ES-I3 (cell line): ENCODE measurements around the gene RASL11A.

ENCODE experiments used
- H3K36me3 ChIP-seq: 2 replicates; pipeline ENCODE4 v1.6.1; 2013; ENCODE audit warnings: mild to moderate bottlenecking, low read length, control low read depth, moderate library complexity; ENCODE audit not compliant: insufficient read depth
- H3K4me1 ChIP-seq: 2 replicates; pipeline ENCODE4 v1.6.1; 2013; ENCODE audit warnings: mild to moderate bottlenecking, control low read depth, low read length; ENCODE audit not compliant: insufficient read depth
- H3K9ac ChIP-seq: 2 replicates; pipeline ENCODE4 v1.6.1; 2013; ENCODE audit warnings: low read depth, mild to moderate bottlenecking, low read length, moderate library complexity
- H3K9me3 ChIP-seq: 2 replicates; pipeline ENCODE4 v1.6.1; 2013; ENCODE audit warnings: mild to moderate bottlenecking, low read length, moderate library complexity; ENCODE audit not compliant: control insufficient read depth, insufficient read depth

The RASL11A gene

GRCh38 chr13:27258637-27259386 is 11.8 kb upstream of the RASL11A start:
- Histone ChIP-seq H3K9me3 (no peaks in the 10 kb centered on the region), H3K9ac (no peak overlapping the region), H3K4me1 (peaks cover 6% of the 10 kb centered on the region; the same call in 1 of the 2 replicates), H3K36me3 (peaks cover 20% of the 10 kb centered on the region)

- Histone ChIP-seq H3K9ac (no peak overlapping the region), H3K9me3 (no peaks in the 10 kb centered on the region), H3K36me3 (peaks cover 14% of the 10 kb centered on the region), H3K4me1 (peaks cover 6% of the 10 kb centered on the region; the same call in 1 of the 2 replicates)
These were observed 10.8 kb upstream of the RASL11A start for GRCh38 chr13:27259831-27260230.

DNA sequence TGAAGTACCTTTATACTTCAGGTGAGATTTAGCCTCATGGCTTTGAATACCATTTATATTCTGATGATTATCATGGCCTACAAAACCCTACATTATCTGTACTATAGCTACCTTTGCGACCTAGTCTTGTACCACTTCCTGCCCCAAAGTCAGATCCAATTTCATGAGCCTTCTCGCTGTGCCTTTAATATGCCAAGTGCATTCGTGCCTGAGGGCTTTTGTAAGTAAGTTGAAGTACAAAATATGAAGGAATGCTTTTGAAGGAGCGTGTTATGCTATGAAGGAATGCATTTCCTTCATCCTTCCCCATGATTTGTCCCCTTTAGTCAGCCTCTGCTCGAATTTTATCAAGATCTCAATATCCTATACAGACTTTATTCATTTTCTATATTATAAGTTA is 9.2 kb upstream of the RASL11A start:
- Histone ChIP-seq H3K4me1 (peaks cover 6% of the 10 kb centered on the region; the same call in 1 of the 2 replicates), H3K9ac (no peak overlapping the region), H3K36me3 (peaks cover 7% of the 10 kb centered on the region; the same call in 1 of the 2 replicates), H3K9me3 (no peaks in the 10 kb centered on the region)

GRCh38 chr13:27263438-27263837 is 7.2 kb upstream of the RASL11A start:
- Histone ChIP-seq H3K36me3 (no peaks in the 10 kb centered on the region), H3K9me3 (no peaks in the 10 kb centered on the region), H3K9ac (no peak overlapping the region), H3K4me1 (peaks cover 6% of the 10 kb centered on the region; the same call in 1 of the 2 replicates)

DNA sequence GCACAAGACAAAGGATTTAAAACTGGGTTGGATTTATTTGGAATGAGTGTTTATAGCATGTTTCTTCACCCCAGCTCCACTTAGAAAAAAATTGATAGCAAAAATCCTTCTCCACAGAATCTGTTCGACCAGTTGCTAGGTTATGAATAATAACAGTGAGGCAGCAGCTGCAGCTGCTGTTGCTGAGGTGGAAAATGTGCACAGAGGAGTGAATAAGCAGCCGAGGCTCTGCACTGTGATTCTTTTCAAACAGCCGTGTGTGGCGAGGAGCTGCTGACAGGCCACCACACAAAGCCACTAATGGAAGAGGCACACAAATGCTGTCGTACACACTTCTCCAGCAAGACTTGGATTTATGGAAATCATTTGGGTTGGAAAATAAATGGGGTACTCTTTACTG is 6.4 kb upstream of the RASL11A start:
- no peaks in the 10 kb centered on the region for H3K9me3 ChIP-seq
- no peak overlapping the region for H3K9ac ChIP-seq
- H3K4me1 ChIP-seq: peaks cover 6% of the 10 kb centered on the region; the same call in 1 of the 2 replicates
- H3K36me3 ChIP-seq: no peaks in the 10 kb centered on the region

- H3K9me3 ChIP-seq: no peaks in the 10 kb centered on the region
- H3K4me1 ChIP-seq: peaks cover 6% of the 10 kb centered on the region; the same call in 1 of the 2 replicates
- H3K36me3 ChIP-seq: no peaks in the 10 kb centered on the region
- H3K9ac ChIP-seq: no peak overlapping the region
These were observed 6.0 kb upstream of the RASL11A start for GRCh38 chr13:27264648-27265047.

- Histone ChIP-seq H3K4me1 (no peaks in the 10 kb centered on the region), H3K9ac (no peak overlapping the region), H3K9me3 (no peaks in the 10 kb centered on the region), H3K36me3 (no peaks in the 10 kb centered on the region)
These were observed 3.7 kb upstream of the RASL11A start for GRCh38 chr13:27266917-27267316.

- Histone ChIP-seq H3K9me3 (no peaks in the 10 kb centered on the region), H3K9ac (no peak overlapping the region)
These were observed 3.0 kb upstream of the RASL11A start for GRCh38 chr13:27267596-27267995.

DNA sequence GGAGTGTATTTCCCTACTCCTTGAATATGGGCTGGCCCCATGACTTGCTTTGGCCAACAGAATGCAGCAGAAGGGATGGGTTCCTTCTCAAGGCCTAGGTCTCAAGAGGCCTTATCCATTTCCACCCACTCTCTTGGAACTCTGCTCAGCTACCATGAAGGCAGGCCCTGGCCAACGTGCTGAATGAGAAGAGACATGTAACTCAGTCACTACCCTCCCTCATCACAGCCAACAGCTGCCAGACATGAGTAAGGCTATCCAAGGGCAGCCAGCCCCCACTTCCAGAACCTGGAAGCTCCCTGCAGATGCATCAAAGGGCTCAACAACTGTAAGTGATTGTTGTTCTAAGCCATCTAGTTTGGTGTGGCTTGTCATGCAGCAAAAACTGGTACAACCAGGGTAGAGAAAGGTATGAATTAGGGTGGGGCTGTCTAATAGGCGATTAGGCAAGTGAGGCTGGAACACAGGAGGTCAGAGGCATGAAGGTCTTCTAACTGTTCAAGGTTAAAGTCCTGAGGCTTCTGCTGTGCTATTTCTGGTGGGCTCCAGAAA is 1.4 kb upstream of the RASL11A start:
- Histone ChIP-seq H3K9me3 (no peaks in the 10 kb centered on the region), H3K36me3 (no peaks in the 10 kb centered on the region), H3K4me1 (no peaks in the 10 kb centered on the region), H3K9ac (no peak overlapping the region)

More at GRCh38 chr13:27267596-27267995, 3.0 kb upstream of the RASL11A start:
- Histone ChIP-seq H3K4me1 (no peaks in the 10 kb centered on the region), H3K36me3 (no peaks in the 10 kb centered on the region)

- Histone ChIP-seq H3K9me3 (no peaks in the 10 kb centered on the region), H3K9ac (peak overlapping the region; percentile 88)
These were observed 1.0 kb downstream of the RASL11A start for GRCh38 chr13:27271570-27272096.

DNA sequence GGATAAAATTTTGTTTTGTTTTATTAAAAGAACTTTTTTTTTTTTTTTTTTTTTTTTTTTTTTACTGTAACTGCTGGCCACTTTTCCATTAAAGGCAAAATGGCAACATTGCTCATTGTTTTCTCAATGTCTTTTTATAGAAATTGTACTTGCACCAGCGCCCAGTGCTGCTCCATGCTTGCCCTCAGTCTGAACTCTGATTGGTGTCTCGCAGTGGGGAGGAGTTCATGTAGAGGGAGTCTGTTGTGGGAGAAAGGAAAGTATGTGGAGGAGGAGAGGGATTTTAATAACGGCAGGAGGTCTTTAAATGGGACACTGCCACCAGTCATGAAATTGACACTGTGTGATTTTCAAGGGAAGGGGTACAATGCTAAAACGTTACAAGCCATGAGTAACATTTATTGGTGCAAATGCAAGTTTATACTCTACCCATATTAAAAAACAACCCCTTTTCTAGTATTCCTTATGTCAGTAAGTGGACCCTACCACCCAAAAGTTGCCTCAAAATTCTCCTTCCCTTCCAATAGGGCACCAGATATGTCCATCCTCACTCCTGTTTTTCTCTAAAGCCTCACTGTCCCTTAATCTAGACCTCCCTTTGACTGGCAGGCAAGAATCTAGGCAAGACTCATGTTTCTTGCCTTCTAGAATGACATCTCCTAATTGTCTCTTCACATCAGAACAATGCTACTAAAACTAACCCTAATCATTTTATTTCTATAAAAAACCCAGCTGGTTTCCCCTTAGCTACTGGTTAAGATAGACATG is 3.2 kb downstream of the RASL11A start:
- no peaks in the 10 kb centered on the region for H3K4me1 ChIP-seq
- no peak overlapping the region for H3K9ac ChIP-seq
- no peaks in the 10 kb centered on the region for H3K9me3 ChIP-seq
- H3K36me3 ChIP-seq: no peaks in the 10 kb centered on the region

More at GRCh38 chr13:27271570-27272096, 1.0 kb downstream of the RASL11A start:
- H3K4me1 ChIP-seq: no peaks in the 10 kb centered on the region
- H3K36me3 ChIP-seq: no peaks in the 10 kb centered on the region

DNA sequence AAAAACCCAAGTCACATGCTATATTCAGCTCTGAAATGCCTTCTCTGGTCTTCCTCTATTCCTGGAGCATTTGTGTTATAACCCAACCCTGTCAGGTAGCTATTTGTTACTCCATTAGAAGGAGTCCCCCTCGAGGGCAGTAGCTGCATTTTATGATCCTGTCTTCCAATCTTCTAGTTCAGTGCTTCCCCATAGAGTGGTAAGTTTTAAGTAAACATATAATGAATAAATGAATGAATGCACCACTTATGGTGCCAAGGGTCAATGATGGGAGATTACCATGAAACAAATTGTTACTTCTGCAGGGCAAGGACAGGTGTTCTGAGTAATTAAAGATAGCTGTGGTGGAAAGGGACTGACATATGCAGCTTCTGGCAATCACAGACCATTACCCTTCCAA is 4.0 kb downstream of the RASL11A start:
- H3K36me3 ChIP-seq: no peaks in the 10 kb centered on the region

GRCh38 chr13:27276188-27276587 is 5.6 kb downstream of the RASL11A start:
- Histone ChIP-seq H3K36me3 (no peaks in the 10 kb centered on the region), H3K4me1 (peaks cover 13% of the 10 kb centered on the region)

More for the DNA sequence above, 4.0 kb downstream of the RASL11A start:
- H3K9me3 ChIP-seq: no peaks in the 10 kb centered on the region
- H3K9ac ChIP-seq: no peak overlapping the region
- 0 out of 2 replicates have a peak, but pooled peaks cover 4% of the 10 kb centered on the region for H3K4me1 ChIP-seq

GRCh38 chr13:27279506-27279905 is 8.9 kb downstream of the RASL11A start:
- H3K36me3 ChIP-seq: no peaks in the 10 kb centered on the region
- no peaks in the 10 kb centered on the region for H3K9me3 ChIP-seq
- H3K9ac ChIP-seq: no peak overlapping the region
- peaks cover 13% of the 10 kb centered on the region for H3K4me1 ChIP-seq

More at GRCh38 chr13:27276188-27276587, 5.6 kb downstream of the RASL11A start:
- Histone ChIP-seq H3K9me3 (no peaks in the 10 kb centered on the region), H3K9ac (no peak overlapping the region)
